CD4-positive, alpha-beta T cell treated with Interleukin-4 for 1 hour (primary cell): ENCODE measurements around the gene PGBD2.
"Not testable (repeated sequence)": the region's sequence is repeated elsewhere in the genome, so short reads cannot be mapped to it uniquely, and the experiment has no call there.

Experiments used
- DNase-seq, 2 donors: peaks; one replicate each; pipeline ENCODE4 v3.0.0-alpha.2; 2020 to 2022

The PGBD2 gene

GRCh38 chr1:248906009-248906752 is at the start of gene PGBD2:
PGBD2 (plus strand) TSS chr1:248906235; CDS start chr1:248913863, 7,628 bp downstream.
- peak; percentile 94 for DNase-seq

GRCh38 chr1:248857201-248857600 is 48.8 kb upstream of the PGBD2 start:
- no peak for DNase-seq

- DNase-seq: no peak
These were observed 48.3 kb upstream of the PGBD2 start for GRCh38 chr1:248857749-248858095.

- peak in 1 of 2 donors; percentile 32 for DNase-seq
These were observed 47.7 kb upstream of the PGBD2 start for GRCh38 chr1:248858096-248858890.

GRCh38 chr1:248858891-248859889 is 46.8 kb upstream of the PGBD2 start, which contains the start of gene ZNF692:
ZNF692 (minus strand) TSS chr1:248859085; CDS start chr1:248858309, 776 bp downstream.
- DNase-seq: peak; percentile 97 to 99

GRCh38 chr1:248860007-248860406 is 46.0 kb upstream of the PGBD2 start:
- DNase-seq: no peak

- DNase-seq: no peak
These were observed 44.4 kb upstream of the PGBD2 start for GRCh38 chr1:248861616-248862015.

- DNase-seq: no peak
These were observed 43.4 kb upstream of the PGBD2 start for GRCh38 chr1:248862695-248862997.

- peak; percentile 79 to 84 for DNase-seq
These were observed 42.8 kb upstream of the PGBD2 start for GRCh38 chr1:248862998-248863881.

GRCh38 chr1:248871837-248872401 is 34.1 kb upstream of the PGBD2 start:
- DNase-seq: no peak

- peak in 1 of 2 donors; percentile 47 for DNase-seq
These were observed 33.2 kb upstream of the PGBD2 start for GRCh38 chr1:248872752-248873408.

GRCh38 chr1:248873409-248873992 is 32.5 kb upstream of the PGBD2 start:
- peak; percentile 94 to 96 for DNase-seq

- DNase-seq: peak; percentile 88 to 93
These were observed 32.0 kb upstream of the PGBD2 start for GRCh38 chr1:248873993-248874533.

- no peak for DNase-seq
These were observed 24.8 kb upstream of the PGBD2 start for GRCh38 chr1:248881261-248881660.

GRCh38 chr1:248882427-248882826 is 23.6 kb upstream of the PGBD2 start:
- not testable (repeated sequence) for DNase-seq

- no peak for DNase-seq
These were observed 21.3 kb upstream of the PGBD2 start for GRCh38 chr1:248884632-248885295.

GRCh38 chr1:248885646-248886045 is 20.4 kb upstream of the PGBD2 start:
- DNase-seq: no peak

- DNase-seq: no peak
These were observed 19.7 kb upstream of the PGBD2 start for GRCh38 chr1:248886237-248886895.

- not testable (repeated sequence) for DNase-seq
These were observed 16.2 kb upstream of the PGBD2 start for GRCh38 chr1:248889914-248890243.
